Upper lobe of left lung (tissue), 6 donors: ENCODE measurements around the gene LZIC. TPM values are rescaled to one million over a fixed set of nuclear protein-coding genes. Genes with fewer than 3 reads are reported as not detected.

Experiments
- ATAC-seq, 2 donors: fragments of 200-7000 bp; cut with Tn5 transposase; one replicate each; pipeline ENCODE4 v1.9.1; 2022; ENCODE audit warnings: mild to moderate bottlenecking in 2 of 2, moderate library complexity in 2 of 2; ENCODE audit not compliant: low FRiP score in 2 of 2
- DNase-seq, 2 donors: peaks; one replicate each; pipeline ENCODE4 v3.0.0-alpha.2; 2019 to 2020
- H3K27ac ChIP-seq, 4 donors: fragments of 200-600 bp; sonication (generic); one replicate each; pipeline ENCODE4 v1.5.1; 2016 to 2019
- H3K27me3 ChIP-seq, 4 donors: fragments of 200-600 bp; sonication (generic); one replicate each; pipeline ENCODE4 v1.5.1; 2017 to 2019
- H3K36me3 ChIP-seq, 4 donors: fragments of 200-600 bp; sonication (generic); one replicate each; pipeline ENCODE4 v1.5.1; 2016 to 2019
- H3K4me1 ChIP-seq, 4 donors: fragments of 200-600 bp; sonication (generic); one replicate each; pipeline ENCODE4 v1.5.1; 2018 to 2019
- H3K4me3 ChIP-seq, 4 donors: fragments of 200-600 bp; sonication (generic); one replicate each; pipeline ENCODE4 v1.5.1; 2017 to 2019; ENCODE audit warnings: mild to moderate bottlenecking in 2 of 4, moderate library complexity in 1 of 4
- H3K9me3 ChIP-seq, 4 donors: fragments of 200-600 bp; sonication (generic); one replicate each; pipeline ENCODE4 v1.5.1; 2018 to 2019
- CTCF ChIP-seq, 6 experiments: fragments of 450-650 bp in 4 of 6; fragments of 200-600 bp in 2 of 6; sonication (generic) in 2 of 6; IDR thresholded peaks; one replicate each; pipeline ENCODE4 v1.5.1; 2016 to 2019; ENCODE audit warnings: antibody characterized with exemption in 6 of 6
- EP300 ChIP-seq, 4 donors: sonication (generic); formaldehyde crosslinking; IDR thresholded peaks; one replicate each; pipeline ENCODE4 v1.5.1; 2017; ENCODE audit warnings: antibody characterized with exemption in 4 of 4, control low read depth in 2 of 4
- POLR2A ChIP-seq, 4 donors: fragments of 450-650 bp; IDR thresholded peaks; one replicate each; pipeline ENCODE4 v1.5.1; 2016 to 2017; ENCODE audit warnings: antibody characterized with exemption in 4 of 4, mild to moderate bottlenecking in 2 of 4
- POLR2AphosphoS5 ChIP-seq, 2 donors: sonication (generic); formaldehyde crosslinking; IDR thresholded peaks; one replicate each; pipeline ENCODE4 v1.5.1; 2017; ENCODE audit warnings: antibody characterized with exemption in 2 of 2
- WGBS, 2 donors: methylation state at CpG; one replicate each; pipeline ENCODE4 v1.1.5; 2017 to 2018; 5-methylcytosine and 5-hydroxymethylcytosine counted together
- small RNA-seq, 4 donors: library from RNA; depleted of rRNA; stranded (forward); fragments of <200 nt; gene quantifications; one replicate each; pipeline ENCODE3, GENCODE V24; 2016
- total RNA-seq, 6 donors: library from RNA; depleted of rRNA in 4 of 6; stranded (reverse); fragments of >200 nt in 4 of 6; gene quantifications; one replicate each; pipeline versions ENCODE4 v1.1.0 to v1.2.1, GENCODE V29; 2016 to 2021
- donor health status: DM: no; HTN: no; CAD: no; lungs with moderate emphysema.
- donor health status: DM: no; HTN: yes; CAD: no; lungs with severe emphysema.

LZIC gene
- total RNA-seq, 6 donors from 2014 or later, result 9.4 to 28.7 (median 19.4) TPM

GRCh38 chr1:9882945-9883303, 60.3 kb downstream of the LZIC start:
- no peak overlapping the region for H3K4me3 ChIP-seq
- H3K4me1 ChIP-seq, result peaks cover 0 to 3% (median 1%) of the 10 kb centered on the region in 4 donors
- ATAC-seq, result no peak
- no peak for TF ChIP-seq POLR2AphosphoS5 (IDR thresholded peaks at IDR 0.05)
- TF ChIP-seq CTCF (IDR thresholded peaks at IDR 0.05), result no peak
- TF ChIP-seq POLR2A (IDR thresholded peaks at IDR 0.05), result no peak
- TF ChIP-seq EP300 (IDR thresholded peaks at IDR 0.05), result no peak
- 90 to 96% methylated on average over 12 of the region's 12 CpGs for WGBS, 2 donors
- DNase-seq, result peak in 1 of 2 donors; percentile 54
- peak overlapping the region in 1 of 4 donors; percentile 37 for H3K27ac ChIP-seq
- no peaks in the 10 kb centered on the region for H3K9me3 ChIP-seq
- H3K36me3 ChIP-seq, result peaks cover 3 to 10% (median 7%) of the 10 kb centered on the region in 4 donors
- no peaks in the 10 kb centered on the region for H3K27me3 ChIP-seq

DNA sequence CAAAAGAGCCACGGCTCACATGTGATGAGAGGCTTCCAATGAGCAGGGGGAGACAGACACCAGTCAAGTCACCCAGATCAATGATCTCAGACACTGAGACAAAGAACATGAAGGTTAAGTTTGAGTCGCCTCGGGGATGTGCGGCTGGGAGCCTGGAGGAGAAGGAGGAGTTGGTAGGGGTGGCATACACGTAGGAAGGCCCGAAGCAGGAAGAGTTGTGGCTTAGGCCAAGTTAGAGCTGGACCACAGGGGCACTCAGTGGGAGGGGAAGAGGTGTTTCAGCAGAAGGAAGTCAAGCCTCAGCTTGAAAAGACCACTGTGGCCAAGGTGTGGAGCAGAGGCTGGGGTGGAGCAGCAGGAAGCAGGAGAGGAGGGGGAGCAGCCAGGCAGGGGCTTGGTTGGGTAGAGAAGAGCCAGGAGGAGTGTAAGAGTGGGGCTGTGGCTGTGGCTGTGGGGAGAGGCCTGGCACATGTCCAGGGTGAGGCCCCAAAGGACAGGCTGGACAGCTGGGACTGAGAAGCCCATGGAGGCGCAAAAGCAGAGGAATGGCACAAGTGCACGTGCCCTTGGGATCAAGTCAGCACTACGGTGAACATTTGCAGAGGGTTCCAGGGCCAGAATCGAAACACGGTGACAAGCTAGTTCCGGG, 60.8 kb downstream of the LZIC start:
- 72 to 87% methylated on average over 12 of the region's 12 CpGs for WGBS, 2 donors
- Histone ChIP-seq H3K36me3 (peaks cover 3 to 14% (median 7%) of the 10 kb centered on the region in 4 donors), H3K27me3 (no peaks in the 10 kb centered on the region), H3K4me1 (peaks cover 0 to 3% (median 1%) of the 10 kb centered on the region in 4 donors), H3K4me3 (no peak overlapping the region), H3K9me3 (no peaks in the 10 kb centered on the region), H3K27ac (peak overlapping the region in 2 of 4 donors; percentile 7 to 37)
- DNase-seq (no peak), ATAC-seq (no peak)
- TF ChIP-seq POLR2AphosphoS5 (IDR thresholded peaks at IDR 0.05), result no peak

DNA sequence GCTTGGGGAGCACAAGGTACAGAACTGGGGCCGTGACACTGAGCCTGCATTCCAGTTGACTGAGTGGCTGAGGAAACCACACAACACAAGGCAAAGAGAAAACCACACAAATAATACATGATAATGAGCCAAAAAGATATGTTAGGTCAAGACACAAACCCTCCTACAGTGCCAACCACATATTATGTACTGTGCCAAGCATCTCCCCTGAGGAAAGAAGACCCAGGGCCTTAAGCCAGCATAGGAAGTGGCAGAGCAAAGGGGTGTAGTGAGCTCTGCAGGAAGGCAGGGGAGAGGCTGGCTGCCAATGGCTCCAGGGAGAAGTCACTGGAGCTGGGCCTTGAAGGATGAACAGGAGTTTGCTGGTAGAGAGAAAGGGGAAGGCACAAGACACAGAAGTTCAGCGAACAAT, 61.3 kb downstream of the LZIC start:
- Histone ChIP-seq H3K36me3 (peaks cover 3 to 14% (median 7%) of the 10 kb centered on the region in 4 donors), H3K9me3 (no peaks in the 10 kb centered on the region), H3K27ac (peak overlapping the region in 2 of 4 donors; percentile 7 to 39), H3K4me1 (peaks cover 0 to 3% (median 1%) of the 10 kb centered on the region in 4 donors), H3K4me3 (no peak overlapping the region), H3K27me3 (no peaks in the 10 kb centered on the region)
- DNase-seq (no peak), ATAC-seq (no peak)
- 79 to 83% methylated on average over 2 of the region's 2 CpGs for WGBS, 2 donors
- TF ChIP-seq POLR2A (IDR thresholded peaks at IDR 0.05) (no peak), EP300 (IDR thresholded peaks at IDR 0.05) (no peak), POLR2AphosphoS5 (IDR thresholded peaks at IDR 0.05) (no peak), CTCF (IDR thresholded peaks at IDR 0.05) (no peak)

Small RNAs within 50 kb of the gene (small RNA-seq; reads per million reads assigned to genes)
- gene MIR5697, result 0 reads per million in 4 donors

Other genes starting within 250 kb of the LZIC start
- 10 to 100 TPM; 35.6 to 82.7 (median 59.5) TPM for gene CLSTN1, start 119.4 kb downstream of the LZIC start, total RNA-seq
- gene CTNNBIP1, start 33.1 kb downstream of the LZIC start, total RNA-seq, result 10 to 100 TPM; 39.8 to 85.8 (median 73.1) TPM
- gene NMNAT1, start 84 bp upstream of the LZIC start, total RNA-seq, result 10 to 100 TPM in 3 of 6 donors, 1 to 10 TPM in 3; 4.6 to 13.6 (median 8.5) TPM
- 10 to 100 TPM in 1 of 6 donors, 1 to 10 TPM in 4, not detected in 1; 1.7 to 15.9 (median 4.3) TPM for gene RBP7, start 53.8 kb upstream of the LZIC start, total RNA-seq
- gene UBE4B, start 89.6 kb upstream of the LZIC start, total RNA-seq, result 10 to 100 TPM; 24.5 to 83.8 (median 42.8) TPM